WTC11 (cell line): ENCODE data around the gene TELO2. TPM values are rescaled to one million over a fixed set of nuclear protein-coding genes. Genes with fewer than 3 reads are reported as not detected.

Experiments used
- ATAC-seq: fragments of 200-7000 bp; cut with Tn5 transposase; 2 replicates; pipeline ENCODE4 v1.10.0; 2021; ENCODE audit warnings: mild to moderate bottlenecking, moderate library complexity
- CTCF ChIA-PET: fragments of 300-600 bp; sonication (Branson Sonifier 250); formaldehyde crosslinking; loops from one replicate; lab custom pipeline; 2021; ENCODE audit warnings: antibody characterized with exemption; lab: Charles Lee
- POLR2A ChIA-PET: fragments of 350-600 bp; sonication (Branson Sonifier 250); formaldehyde crosslinking; loops from one replicate; lab custom pipeline; 2021; ENCODE audit warnings: antibody characterized with exemption; lab: Charles Lee
- DNase-seq: peaks from one replicate; pipeline ENCODE4 v3.0.0; 2021; ENCODE audit warnings: low spot score
- H3K27ac Mint-ChIP-seq: 2 replicates; pipeline ENCODE4 v1.8.0; 2021; ENCODE audit warnings: mixed read lengths
- H3K27me3 Mint-ChIP-seq: 2 replicates; pipeline ENCODE4 v1.8.0; 2021; ENCODE audit warnings: low read depth, mild to moderate bottlenecking, moderate library complexity, mixed read lengths
- H3K36me3 Mint-ChIP-seq: 2 replicates; pipeline ENCODE4 v1.8.0; 2021; ENCODE audit warnings: mixed read lengths
- H3K4me1 Mint-ChIP-seq: 2 replicates; pipeline ENCODE4 v1.8.0; 2022; ENCODE audit warnings: mixed read lengths
- H3K4me3 Mint-ChIP-seq: 2 replicates; pipeline ENCODE4 v1.8.0; 2021; ENCODE audit warnings: mild to moderate bottlenecking, moderate library complexity, mixed read lengths
- H3K9me3 Mint-ChIP-seq: 2 replicates; pipeline ENCODE4 v1.8.0; 2021; ENCODE audit warnings: mixed read lengths
- CTCF ChIP-seq: fragments of 200-600 bp; IDR thresholded peaks from 2 replicates; pipeline ENCODE4 v1.8.0; 2022; ENCODE audit warnings: antibody characterized with exemption
- GABPB1 ChIP-seq: sonication (generic); formaldehyde crosslinking; IDR thresholded peaks from 2 replicates; pipeline ENCODE4 v1.8.1; 2023; ENCODE audit warnings: mild to moderate bottlenecking, missing genetic modification reagents
- HMGA2 ChIP-seq: fragments of 250-450 bp; sonication (Bioruptor Pico); IDR thresholded peaks from 2 replicates; pipeline ENCODE4 v1.4.0; 2021; ENCODE audit warnings: mild to moderate bottlenecking, moderate library complexity
- IRF1 ChIP-seq: sonication (generic); formaldehyde crosslinking; IDR thresholded peaks from 2 replicates; pipeline ENCODE4 v1.8.0; 2023; ENCODE audit warnings: missing genetic modification reagents
- KAT7 ChIP-seq: sonication (generic); formaldehyde crosslinking; IDR thresholded peaks from 2 replicates; pipeline ENCODE4 v1.8.1; 2023; ENCODE audit warnings: missing genetic modification reagents, mild to moderate bottlenecking, borderline replicate concordance
- NFE2L1 ChIP-seq: sonication (generic); formaldehyde crosslinking; IDR thresholded peaks from 2 replicates; pipeline ENCODE4 v1.8.1; 2023; ENCODE audit warnings: missing genetic modification reagents
- NR2C2 ChIP-seq: sonication (generic); formaldehyde crosslinking; IDR thresholded peaks from 2 replicates; pipeline ENCODE4 v1.8.0; 2022; ENCODE audit warnings: mild to moderate bottlenecking, missing genetic modification reagents
- PRRX2 ChIP-seq: fragments of 250-450 bp; sonication (Bioruptor Pico); IDR thresholded peaks from 2 replicates; pipeline ENCODE4 v1.8.0; 2021; ENCODE audit warnings: mild to moderate bottlenecking
- RELA ChIP-seq: sonication (generic); formaldehyde crosslinking; IDR thresholded peaks from 2 replicates; pipeline ENCODE4 v1.8.1; 2022; ENCODE audit warnings: missing genetic modification reagents, mild to moderate bottlenecking, borderline replicate concordance
- SMAD3 ChIP-seq: sonication (generic); formaldehyde crosslinking; IDR thresholded peaks from 2 replicates; pipeline ENCODE4 v1.8.0; 2022; ENCODE audit warnings: missing genetic modification reagents, mild to moderate bottlenecking, borderline replicate concordance
- SMAD4 ChIP-seq: sonication (generic); formaldehyde crosslinking; IDR thresholded peaks from 2 replicates; pipeline ENCODE4 v1.8.0; 2022; ENCODE audit warnings: mild to moderate bottlenecking, missing genetic modification reagents
- TP53 ChIP-seq: sonication (generic); formaldehyde crosslinking; IDR thresholded peaks from 2 replicates; pipeline ENCODE4 v1.8.1; 2023; ENCODE audit warnings: mild to moderate bottlenecking, missing genetic modification reagents
- ZNF138 ChIP-seq: sonication (generic); formaldehyde crosslinking; conservative IDR thresholded peaks from 2 replicates; pipeline ENCODE4 v1.8.1; 2022; ENCODE audit warnings: mild to moderate bottlenecking, moderate library complexity, missing genetic modification reagents
- ZNF219 ChIP-seq: sonication (generic); formaldehyde crosslinking; IDR thresholded peaks from 2 replicates; pipeline ENCODE4 v1.8.0; 2023; ENCODE audit warnings: missing genetic modification reagents, mild to moderate bottlenecking, borderline replicate concordance
- total RNA-seq: library from RNA; stranded (reverse); gene quantifications from 3 replicates; pipeline ENCODE4 v1.2.3, GENCODE V29; 2021
- TF ChIP-seq, protein P1 (sequence below): sonication (generic); formaldehyde crosslinking; IDR thresholded peaks from 2 replicates; pipeline ENCODE4 v1.8.1; 2022; ENCODE audit warnings: low read depth, missing genetic modification reagents, borderline replicate concordance
- TF ChIP-seq, protein P2 (sequence below): sonication (generic); formaldehyde crosslinking; IDR thresholded peaks from 2 replicates; pipeline ENCODE4 v1.8.1; 2023; ENCODE audit warnings: mild to moderate bottlenecking, missing genetic modification reagents
- TF ChIP-seq, protein P3 (sequence below): sonication (generic); formaldehyde crosslinking; IDR thresholded peaks from 2 replicates; pipeline ENCODE4 v1.8.0; 2023; ENCODE audit warnings: missing genetic modification reagents, mild to moderate bottlenecking, borderline replicate concordance

Gene TELO2
- total RNA-seq, 1 experiment from 2014 or later, result 86.7 TPM

- Mint-ChIP-seq H3K4me3 (no peak overlapping the region), H3K4me1 (peaks cover 19% of the 10 kb centered on the region), H3K27me3 (no peaks in the 10 kb centered on the region), H3K27ac (peak overlapping the region; percentile 7), H3K36me3 (peaks cover 19% of the 10 kb centered on the region), H3K9me3 (no peaks in the 10 kb centered on the region)
- ATAC-seq, result no peak
- no peak for DNase-seq
- ChIA-PET POLR2A (no interaction called here), CTCF (no interaction called here)
- TF ChIP-seq PRRX2 (no peak), KAT7 (no peak), HMGA2 (CRISPR knock-in tag) (no peak), GABPB1 (CRISPR knock-in tag) (no peak), SMAD4 (CRISPR knock-in tag) (no peak), SMAD3 (CRISPR knock-in tag) (no peak), NFE2L1 (no peak), IRF1 (CRISPR knock-in tag) (no peak), CTCF (no peak), ZNF138 (CRISPR knock-in tag) (no peak), NR2C2 (CRISPR knock-in tag) (no peak), ZNF219 (CRISPR knock-in tag) (no peak), RELA (no peak), TP53 (no peak)
- TF ChIP-seq, protein P1, sequence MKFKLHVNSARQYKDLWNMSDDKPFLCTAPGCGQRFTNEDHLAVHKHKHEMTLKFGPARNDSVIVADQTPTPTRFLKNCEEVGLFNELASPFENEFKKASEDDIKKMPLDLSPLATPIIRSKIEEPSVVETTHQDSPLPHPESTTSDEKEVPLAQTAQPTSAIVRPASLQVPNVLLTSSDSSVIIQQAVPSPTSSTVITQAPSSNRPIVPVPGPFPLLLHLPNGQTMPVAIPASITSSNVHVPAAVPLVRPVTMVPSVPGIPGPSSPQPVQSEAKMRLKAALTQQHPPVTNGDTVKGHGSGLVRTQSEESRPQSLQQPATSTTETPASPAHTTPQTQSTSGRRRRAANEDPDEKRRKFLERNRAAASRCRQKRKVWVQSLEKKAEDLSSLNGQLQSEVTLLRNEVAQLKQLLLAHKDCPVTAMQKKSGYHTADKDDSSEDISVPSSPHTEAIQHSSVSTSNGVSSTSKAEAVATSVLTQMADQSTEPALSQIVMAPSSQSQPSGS (CRISPR knock-in tag), result no peak
- TF ChIP-seq, protein P2, sequence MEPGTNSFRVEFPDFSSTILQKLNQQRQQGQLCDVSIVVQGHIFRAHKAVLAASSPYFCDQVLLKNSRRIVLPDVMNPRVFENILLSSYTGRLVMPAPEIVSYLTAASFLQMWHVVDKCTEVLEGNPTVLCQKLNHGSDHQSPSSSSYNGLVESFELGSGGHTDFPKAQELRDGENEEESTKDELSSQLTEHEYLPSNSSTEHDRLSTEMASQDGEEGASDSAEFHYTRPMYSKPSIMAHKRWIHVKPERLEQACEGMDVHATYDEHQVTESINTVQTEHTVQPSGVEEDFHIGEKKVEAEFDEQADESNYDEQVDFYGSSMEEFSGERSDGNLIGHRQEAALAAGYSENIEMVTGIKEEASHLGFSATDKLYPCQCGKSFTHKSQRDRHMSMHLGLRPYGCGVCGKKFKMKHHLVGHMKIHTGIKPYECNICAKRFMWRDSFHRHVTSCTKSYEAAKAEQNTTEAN (CRISPR knock-in tag), result no peak
- TF ChIP-seq, protein P3, sequence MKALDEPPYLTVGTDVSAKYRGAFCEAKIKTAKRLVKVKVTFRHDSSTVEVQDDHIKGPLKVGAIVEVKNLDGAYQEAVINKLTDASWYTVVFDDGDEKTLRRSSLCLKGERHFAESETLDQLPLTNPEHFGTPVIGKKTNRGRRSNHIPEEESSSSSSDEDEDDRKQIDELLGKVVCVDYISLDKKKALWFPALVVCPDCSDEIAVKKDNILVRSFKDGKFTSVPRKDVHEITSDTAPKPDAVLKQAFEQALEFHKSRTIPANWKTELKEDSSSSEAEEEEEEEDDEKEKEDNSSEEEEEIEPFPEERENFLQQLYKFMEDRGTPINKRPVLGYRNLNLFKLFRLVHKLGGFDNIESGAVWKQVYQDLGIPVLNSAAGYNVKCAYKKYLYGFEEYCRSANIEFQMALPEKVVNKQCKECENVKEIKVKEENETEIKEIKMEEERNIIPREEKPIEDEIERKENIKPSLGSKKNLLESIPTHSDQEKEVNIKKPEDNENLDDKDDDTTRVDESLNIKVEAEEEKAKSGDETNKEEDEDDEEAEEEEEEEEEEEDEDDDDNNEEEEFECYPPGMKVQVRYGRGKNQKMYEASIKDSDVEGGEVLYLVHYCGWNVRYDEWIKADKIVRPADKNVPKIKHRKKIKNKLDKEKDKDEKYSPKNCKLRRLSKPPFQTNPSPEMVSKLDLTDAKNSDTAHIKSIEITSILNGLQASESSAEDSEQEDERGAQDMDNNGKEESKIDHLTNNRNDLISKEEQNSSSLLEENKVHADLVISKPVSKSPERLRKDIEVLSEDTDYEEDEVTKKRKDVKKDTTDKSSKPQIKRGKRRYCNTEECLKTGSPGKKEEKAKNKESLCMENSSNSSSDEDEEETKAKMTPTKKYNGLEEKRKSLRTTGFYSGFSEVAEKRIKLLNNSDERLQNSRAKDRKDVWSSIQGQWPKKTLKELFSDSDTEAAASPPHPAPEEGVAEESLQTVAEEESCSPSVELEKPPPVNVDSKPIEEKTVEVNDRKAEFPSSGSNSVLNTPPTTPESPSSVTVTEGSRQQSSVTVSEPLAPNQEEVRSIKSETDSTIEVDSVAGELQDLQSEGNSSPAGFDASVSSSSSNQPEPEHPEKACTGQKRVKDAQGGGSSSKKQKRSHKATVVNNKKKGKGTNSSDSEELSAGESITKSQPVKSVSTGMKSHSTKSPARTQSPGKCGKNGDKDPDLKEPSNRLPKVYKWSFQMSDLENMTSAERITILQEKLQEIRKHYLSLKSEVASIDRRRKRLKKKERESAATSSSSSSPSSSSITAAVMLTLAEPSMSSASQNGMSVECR (CRISPR knock-in tag), result no peak
Measured at GRCh38 chr16:1559446-1559975, 66.4 kb downstream of the TELO2 start.

Other genes with a start within 250 kb of the TELO2 start
- 0.31 to 1.5 TPM (median 0.94 TPM) in 3 replicates for gene TPSD1, start 237.3 kb upstream of the TELO2 start, total RNA-seq
- gene UBE2I, start 183.7 kb upstream of the TELO2 start, total RNA-seq, result 211 to 229 TPM (median 222 TPM) in 3 replicates
- 15.2 to 18.8 TPM (median 16.5 TPM) in 3 replicates for gene BAIAP3, start 159.7 kb upstream of the TELO2 start, total RNA-seq
- gene TSR3, start 141.5 kb upstream of the TELO2 start, total RNA-seq, result 63.0 to 66.3 TPM (median 66.2 TPM) in 3 replicates
- gene GNPTG, start 141.4 kb upstream of the TELO2 start, total RNA-seq, result 31.1 to 39.1 TPM (median 35.9 TPM) in 3 replicates
- 42.0 to 53.3 TPM (median 42.3 TPM) in 3 replicates for gene UNKL, start 78.7 kb upstream of the TELO2 start, total RNA-seq
- 16.2 to 17.0 TPM (median 16.9 TPM) in 3 replicates for gene UQCC4, start 72.6 kb upstream of the TELO2 start, total RNA-seq
- gene PERCC1, start 62.3 kb upstream of the TELO2 start, total RNA-seq, result not detected in 3 replicates
- gene CCDC154, start 48.8 kb upstream of the TELO2 start, total RNA-seq, result 0.46 to 1.2 TPM (median 1.1 TPM) in 3 replicates
- 80.6 to 94.1 TPM (median 90.0 TPM) in 3 replicates for gene CLCN7, start 18.3 kb upstream of the TELO2 start, total RNA-seq
- 0.16 to 0.26 TPM (median 0.18 TPM) in 3 replicates for gene PTX4, start 4.4 kb upstream of the TELO2 start, total RNA-seq
- gene TMEM204, start 40.3 kb downstream of the TELO2 start, total RNA-seq, result 0.18 to 0.35 TPM (median 0.30 TPM) in 3 replicates
- gene IFT140, start 118.7 kb downstream of the TELO2 start, total RNA-seq, result 27.0 to 31.0 TPM (median 28.9 TPM) in 3 replicates
- gene CRAMP1, start 119.0 kb downstream of the TELO2 start, total RNA-seq, result 24.0 to 27.4 TPM (median 25.9 TPM) in 3 replicates
- 150 to 169 TPM (median 157 TPM) in 3 replicates for gene JPT2, start 184.9 kb downstream of the TELO2 start, total RNA-seq
- gene MAPK8IP3, start 212.8 kb downstream of the TELO2 start, total RNA-seq, result 59.7 to 72.3 TPM (median 63.2 TPM) in 3 replicates